Esophagus squamous epithelium (tissue), 5 donors: ENCODE measurements around the gene PCDHGB5. TPM values are rescaled to one million over a fixed set of nuclear protein-coding genes. Genes with fewer than 3 reads are reported as not detected.

Experiments used
- DNase-seq: peaks from one replicate; lab custom pipeline; 2025; lab: John Stamatoyannopoulos, UW
- H3K27ac ChIP-seq, 4 donors: fragments of 200-600 bp; sonication (generic); one replicate each; pipeline ENCODE4 v1.5.1; 2016 to 2019; ENCODE audit warnings: mild to moderate bottlenecking in 1 of 4
- H3K27me3 ChIP-seq, 4 donors: fragments of 200-600 bp; sonication (generic); 1 replicate in 3 of 4; 2 replicates in 1 of 4; pipeline versions ENCODE4 v1.5.1 to v1.6.0; 2017 to 2021; ENCODE audit warnings: antibody characterized with exemption in 1 of 4
- H3K36me3 ChIP-seq, 3 donors: fragments of 200-600 bp; sonication (generic); one replicate each; pipeline ENCODE4 v1.5.1; 2016 to 2019
- H3K4me1 ChIP-seq, 3 donors: fragments of 200-600 bp; sonication (generic); one replicate each; pipeline ENCODE4 v1.5.1; 2017 to 2019
- H3K4me3 ChIP-seq, 4 donors: fragments of 200-600 bp; sonication (generic); 1 replicate in 3 of 4; 2 replicates in 1 of 4; pipeline ENCODE4 v1.5.1; 2016 to 2019; ENCODE audit warnings: mild to moderate bottlenecking in 2 of 4, moderate library complexity in 1 of 4
- H3K9me3 ChIP-seq, 3 donors: fragments of 200-600 bp; sonication (generic); one replicate each; pipeline ENCODE4 v1.5.1; 2016 to 2019
- CTCF ChIP-seq, 6 experiments: fragments of 450-650 bp in 4 of 6; fragments of 200-600 bp in 2 of 6; sonication (generic) in 2 of 6; IDR thresholded peaks; one replicate each; pipeline ENCODE4 v1.5.1; 2016 to 2019; ENCODE audit warnings: antibody characterized with exemption in 6 of 6, mild to moderate bottlenecking in 4 of 6, moderate library complexity in 4 of 6
- POLR2A ChIP-seq, 4 donors: fragments of 450-650 bp; IDR thresholded peaks; one replicate each; pipeline ENCODE4 v1.6.1; 2017; ENCODE audit warnings: antibody characterized with exemption in 4 of 4, mild to moderate bottlenecking in 4 of 4, moderate library complexity in 3 of 4
- WGBS, 2 donors: methylation state at CpG; one replicate each; pipeline ENCODE4 v1.1.5; 2018; 5-methylcytosine and 5-hydroxymethylcytosine counted together
- intact Hi-C: fragments of 100-400 bp; cut with DNase I; formaldehyde crosslinking; loops from one replicate; pipeline ENCODE4 v1.15.0; 2022
- total RNA-seq, 4 donors: library from RNA; depleted of rRNA; stranded (reverse); fragments of >200 nt; gene quantifications; one replicate each; pipeline ENCODE4 v1.1.0, GENCODE V29; 2016
- donor health status: DM: yes; HTN: yes; CAD: no.

The PCDHGB5 gene
- total RNA-seq, 4 donors from 2014 or later = 5.5 to 7.5 (median 6.7) TPM

GRCh38 chr5:141362719-141363118, 35.0 kb upstream of the PCDHGB5 start:
- intact Hi-C loops = no loop called here
- Histone ChIP-seq H3K9me3 (peaks cover 5 to 100% (median 83%) of the 10 kb centered on the region in 3 donors), H3K4me3 (no peak overlapping the region), H3K27ac (no peak overlapping the region), H3K36me3 (no peaks in the 10 kb centered on the region), H3K4me1 (no peaks in the 10 kb centered on the region), H3K27me3 (peaks cover 0 to 75% (median 0%) of the 10 kb centered on the region in 4 donors)
- TF ChIP-seq CTCF (IDR thresholded peaks at IDR 0.05) (no peak), POLR2A (IDR thresholded peaks at IDR 0.05) (no peak)
- no peak for DNase-seq

GRCh38 chr5:141363952-141364660, 33.6 kb upstream of the PCDHGB5 start, which contains the start of gene PCDHGA5:
TSS of gene PCDHGA5 (plus strand) at chr5:141364162. CDS start at chr5:141364331, 169 bp downstream.
- no peak for DNase-seq
- 26 to 27% methylated on average over 21 to 22 of the region's 34 CpGs for WGBS, 2 donors
- intact Hi-C loops = no loop called here
- H3K27me3 ChIP-seq = peaks cover 0 to 78% (median 0%) of the 10 kb centered on the region in 4 donors
- H3K4me1 ChIP-seq = no peaks in the 10 kb centered on the region
- H3K4me3 ChIP-seq = peak within 1 kb of the TSS in 2 of 4 donors; percentile 0 to 24
- TF ChIP-seq POLR2A (IDR thresholded peaks at IDR 0.05) (no peak), CTCF (IDR thresholded peaks at IDR 0.05) (no peak)
- H3K36me3 ChIP-seq = no peaks in the 10 kb centered on the region
- H3K27ac ChIP-seq = no peak within 1 kb of the TSS
- H3K9me3 ChIP-seq = peaks cover 5 to 99% (median 80%) of the 10 kb centered on the region in 3 donors

- DNase-seq = no peak
- WGBS, 2 donors = 39 to 41% methylated on average over 10 of the region's 46 CpGs
- intact Hi-C loops = no loop called here
- Histone ChIP-seq H3K27ac (no peak overlapping the region), H3K9me3 (peaks cover 0 to 99% (median 80%) of the 10 kb centered on the region in 3 donors), H3K27me3 (peaks cover 0 to 74% (median 0%) of the 10 kb centered on the region in 4 donors), H3K36me3 (no peaks in the 10 kb centered on the region), H3K4me1 (no peaks in the 10 kb centered on the region), H3K4me3 (peak overlapping the region in 1 of 4 donors; percentile 25)
- TF ChIP-seq POLR2A (IDR thresholded peaks at IDR 0.05) (no peak), CTCF (IDR thresholded peaks at IDR 0.05) (no peak)
These were observed 31.5 kb upstream of the PCDHGB5 start for GRCh38 chr5:141366016-141366896.

- Histone ChIP-seq H3K27ac (no peak within 1 kb of the TSS), H3K4me1 (no peaks in the 10 kb centered on the region), H3K27me3 (peaks cover 0 to 50% (median 0%) of the 10 kb centered on the region in 4 donors), H3K36me3 (no peaks in the 10 kb centered on the region), H3K4me3 (peak within 1 kb of the TSS in 2 of 4 donors; percentile 28 to 47), H3K9me3 (peaks cover 0 to 99% (median 85%) of the 10 kb centered on the region in 3 donors)
- TF ChIP-seq POLR2A (IDR thresholded peaks at IDR 0.05) = no peak
- peak in 1 of 6 experiments; percentile 31 for TF ChIP-seq CTCF (IDR thresholded peaks at IDR 0.05)
- WGBS, 2 donors = 23 to 32% methylated on average over 26 to 27 of the region's 32 CpGs
- intact Hi-C loops = no loop called here
- DNase-seq = no peak
These were observed 27.5 kb upstream of the PCDHGB5 start, which contains the start of gene PCDHGB3 for GRCh38 chr5:141369994-141370848. TSS of gene PCDHGB3 (plus strand) at chr5:141370242. CDS start at chr5:141370395, 153 bp downstream.
